ENCODE results near the gene PRIM1. TPM values are rescaled to one million over a fixed set of nuclear protein-coding genes. Genes with fewer than 3 reads are reported as not detected.
"Not testable (repeated sequence)": the region's sequence is repeated elsewhere in the genome, so short reads cannot be mapped to it uniquely, and the experiment has no call there.

The PRIM1 gene
- total RNA-seq, result 10 to 100 TPM in 2 of 4 donors, 1 to 10 TPM in 1, not detected in 1; 6.0 to 71.7 (median 28.6) TPM

GRCh38 chr12:56751712-56752598, at the start of gene PRIM1:
TSS of gene PRIM1 (minus strand) at chr12:56752323. CDS start at chr12:56752298, 25 bp downstream.
- intact Hi-C loops (cut with DNase I; ENCODE audit: low total_unique reads), result no loop called here
- no peaks in the 10 kb centered on the region for H3K27me3 ChIP-seq
- TF ChIP-seq POLR2A (IDR thresholded peaks at IDR 0.05) (peak; percentile 43 to 44), CTCF (IDR thresholded peaks at IDR 0.05) (peak; percentile 15 to 42 (median 21))
- no peaks in the 10 kb centered on the region for H3K36me3 ChIP-seq
- no peaks in the 10 kb centered on the region for H3K9me3 ChIP-seq
- H3K4me1 ChIP-seq, result no peaks in the 10 kb centered on the region
- peak within 1 kb of the TSS; percentile 68 to 79 for H3K4me3 ChIP-seq
- peak within 1 kb of the TSS; percentile 66 to 79 for H3K27ac ChIP-seq
- DNase-seq, result peak; percentile 73 to 84

GRCh38 chr12:56800221-56800620, 48.1 kb upstream of the PRIM1 start:
- Histone ChIP-seq H3K36me3 (no peaks in the 10 kb centered on the region), H3K27ac (no peak overlapping the region), H3K27me3 (no peaks in the 10 kb centered on the region), H3K9me3 (no peaks in the 10 kb centered on the region), H3K4me3 (no peak overlapping the region), H3K4me1 (no peaks in the 10 kb centered on the region)
- DNase-seq, result no peak
- intact Hi-C loops (cut with DNase I; ENCODE audit: low total_unique reads), result no loop called here
- TF ChIP-seq CTCF (IDR thresholded peaks at IDR 0.05), result no peak
- TF ChIP-seq POLR2A (IDR thresholded peaks at IDR 0.05), result no peak

- H3K27me3 ChIP-seq; H3K4me1 ChIP-seq; intact Hi-C loops (cut with DNase I; ENCODE audit: low total_unique reads); H3K27ac ChIP-seq; DNase-seq; H3K9me3 ChIP-seq; H3K36me3 ChIP-seq; H3K4me3 ChIP-seq: not testable (repeated sequence)
Observed at GRCh38 chr12:56799345-56799744, 47.2 kb upstream of the PRIM1 start.

- H3K36me3 ChIP-seq; H3K27ac ChIP-seq; H3K27me3 ChIP-seq; H3K4me3 ChIP-seq; H3K9me3 ChIP-seq; intact Hi-C loops (cut with DNase I; ENCODE audit: low total_unique reads); DNase-seq; H3K4me1 ChIP-seq: not testable (repeated sequence)
Observed at GRCh38 chr12:56795791-56796190, 43.7 kb upstream of the PRIM1 start.

- not testable (repeated sequence) for H3K4me3 ChIP-seq
Observed at GRCh38 chr12:56795046-56795562, 43.0 kb upstream of the PRIM1 start.

GRCh38 chr12:56793124-56793523, 41.0 kb upstream of the PRIM1 start:
- H3K27ac ChIP-seq; intact Hi-C loops (cut with DNase I; ENCODE audit: low total_unique reads); DNase-seq; H3K4me3 ChIP-seq; H3K36me3 ChIP-seq; H3K9me3 ChIP-seq; H3K27me3 ChIP-seq; H3K4me1 ChIP-seq: not testable (repeated sequence)

More at GRCh38 chr12:56795046-56795562, 43.0 kb upstream of the PRIM1 start:
- DNase-seq; H3K27ac ChIP-seq; H3K27me3 ChIP-seq; H3K9me3 ChIP-seq; H3K36me3 ChIP-seq; H3K4me1 ChIP-seq; intact Hi-C loops (cut with DNase I; ENCODE audit: low total_unique reads): not testable (repeated sequence)

- Histone ChIP-seq H3K27me3 (no peaks in the 10 kb centered on the region), H3K4me1 (no peaks in the 10 kb centered on the region), H3K36me3 (no peaks in the 10 kb centered on the region), H3K27ac (no peak overlapping the region), H3K9me3 (no peaks in the 10 kb centered on the region), H3K4me3 (no peak overlapping the region)
- intact Hi-C loops (cut with DNase I; ENCODE audit: low total_unique reads), result no loop called here
- DNase-seq, result no peak
- TF ChIP-seq CTCF (IDR thresholded peaks at IDR 0.05) (no peak), POLR2A (IDR thresholded peaks at IDR 0.05) (no peak)
Observed at GRCh38 chr12:56792678-56793077, 40.6 kb upstream of the PRIM1 start.

GRCh38 chr12:56789429-56789828, 37.3 kb upstream of the PRIM1 start:
- H3K27me3 ChIP-seq; H3K36me3 ChIP-seq; DNase-seq; H3K4me1 ChIP-seq; H3K9me3 ChIP-seq; H3K27ac ChIP-seq; intact Hi-C loops (cut with DNase I; ENCODE audit: low total_unique reads); H3K4me3 ChIP-seq: not testable (repeated sequence)

Data from uterus (tissue), 4 donors.